Astrocyte of the hippocampus (primary cell): ENCODE measurements around the gene MIDN.

Experiments
- DNase-seq: peaks from one replicate; pipeline ENCODE4 v3.0.0; 2011; ENCODE audit warnings: low read depth, low spot score

The MIDN gene

GRCh38 chr19:1280636-1281568, 32.5 kb downstream of the MIDN start:
- no peak for DNase-seq

DNA sequence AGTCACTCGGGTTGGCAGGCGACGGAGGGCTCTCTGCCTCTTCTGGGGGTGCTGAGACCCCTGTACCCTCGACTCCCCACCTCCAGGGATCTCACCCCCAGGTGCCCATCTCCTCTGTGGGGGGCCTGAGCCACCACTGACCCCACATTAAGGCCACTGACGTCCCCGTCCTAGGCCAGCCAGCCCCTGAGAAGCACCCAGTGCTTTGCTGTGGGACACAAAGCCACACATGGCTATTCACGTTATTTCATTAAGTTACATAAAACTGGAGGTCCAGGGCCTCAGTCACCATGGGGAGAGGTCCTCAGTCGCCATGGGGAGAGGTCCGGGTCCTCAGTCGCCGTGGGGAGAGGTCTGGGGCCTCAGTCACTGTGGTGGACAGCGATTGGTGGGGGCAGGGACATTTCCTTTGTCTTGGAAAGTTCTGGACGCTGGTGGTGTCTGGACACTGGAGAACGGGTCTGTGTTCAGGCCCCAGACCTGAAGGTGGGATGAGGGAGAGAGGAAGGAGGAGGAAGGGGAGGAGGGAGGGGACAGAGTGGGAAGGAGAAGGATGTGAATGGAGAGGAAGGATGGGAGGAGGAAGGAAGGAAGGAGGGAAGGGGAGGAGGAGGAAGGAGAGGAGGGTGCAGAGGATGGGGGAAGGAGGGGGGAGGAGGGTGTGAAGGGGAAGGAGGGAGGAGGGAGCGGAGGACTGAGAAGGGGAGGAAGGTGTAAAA, 33.3 kb downstream of the MIDN start:
- DNase-seq, result no peak

- no peak for DNase-seq
These were observed 34.3 kb downstream of the MIDN start for GRCh38 chr19:1282588-1283206.

DNA sequence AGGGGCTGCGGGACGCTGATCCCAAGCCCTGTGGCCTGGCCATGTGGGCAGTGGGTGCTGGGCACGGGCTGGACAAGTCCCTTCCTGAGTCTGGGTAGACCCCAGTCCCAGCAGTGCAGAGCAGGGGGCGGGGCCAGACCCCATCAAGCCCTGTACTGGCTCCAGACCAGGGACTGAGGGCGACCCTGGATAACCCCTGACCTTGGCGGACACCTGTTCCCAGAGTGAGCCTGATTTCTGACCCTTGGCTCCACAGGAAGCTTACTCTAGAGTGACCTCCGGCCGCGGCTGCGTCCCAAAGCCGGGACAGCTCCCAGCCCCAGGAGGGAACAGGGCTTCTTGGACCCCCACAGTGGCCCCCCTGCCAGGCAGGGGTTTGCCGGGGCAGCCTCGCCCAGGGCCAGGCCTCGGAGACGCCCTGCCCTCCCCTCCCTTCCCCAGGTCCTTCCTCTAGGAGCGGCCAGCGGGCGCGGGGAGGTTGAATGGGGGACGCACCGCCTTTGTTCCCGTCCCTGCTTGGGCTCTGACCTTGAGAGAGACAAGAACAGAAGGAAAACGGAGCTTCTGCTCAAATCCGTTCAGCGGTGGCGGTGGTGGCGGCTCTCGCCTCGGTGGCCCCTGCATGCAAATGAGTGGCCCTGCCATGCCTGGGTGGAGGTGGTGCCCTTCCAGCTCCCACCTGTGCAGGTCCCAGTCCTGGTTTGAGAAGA, 35.0 kb downstream of the MIDN start:
- DNase-seq, result no peak

DNA sequence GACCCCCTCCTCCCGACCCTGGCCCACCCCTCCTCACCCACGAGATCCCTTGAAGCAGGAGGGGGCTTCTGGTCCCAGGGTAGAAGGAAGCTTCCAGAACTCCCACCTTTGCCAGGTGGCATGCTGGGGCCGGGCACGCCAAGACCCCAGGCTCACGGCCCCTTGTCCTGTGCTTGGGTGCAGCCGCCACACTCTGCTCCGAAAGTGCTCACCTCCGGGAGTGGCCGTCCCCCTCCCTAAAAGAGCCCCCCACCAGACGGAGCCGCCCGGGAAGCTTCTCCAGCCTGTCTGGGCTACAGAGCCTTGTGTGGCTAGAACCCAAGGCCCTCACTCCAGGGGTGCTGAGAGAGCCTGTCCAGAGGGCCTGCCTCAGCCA, 35.5 kb downstream of the MIDN start:
- DNase-seq, result no peak

- no peak for DNase-seq
These were observed 36.1 kb downstream of the MIDN start for GRCh38 chr19:1284293-1284978.

DNA sequence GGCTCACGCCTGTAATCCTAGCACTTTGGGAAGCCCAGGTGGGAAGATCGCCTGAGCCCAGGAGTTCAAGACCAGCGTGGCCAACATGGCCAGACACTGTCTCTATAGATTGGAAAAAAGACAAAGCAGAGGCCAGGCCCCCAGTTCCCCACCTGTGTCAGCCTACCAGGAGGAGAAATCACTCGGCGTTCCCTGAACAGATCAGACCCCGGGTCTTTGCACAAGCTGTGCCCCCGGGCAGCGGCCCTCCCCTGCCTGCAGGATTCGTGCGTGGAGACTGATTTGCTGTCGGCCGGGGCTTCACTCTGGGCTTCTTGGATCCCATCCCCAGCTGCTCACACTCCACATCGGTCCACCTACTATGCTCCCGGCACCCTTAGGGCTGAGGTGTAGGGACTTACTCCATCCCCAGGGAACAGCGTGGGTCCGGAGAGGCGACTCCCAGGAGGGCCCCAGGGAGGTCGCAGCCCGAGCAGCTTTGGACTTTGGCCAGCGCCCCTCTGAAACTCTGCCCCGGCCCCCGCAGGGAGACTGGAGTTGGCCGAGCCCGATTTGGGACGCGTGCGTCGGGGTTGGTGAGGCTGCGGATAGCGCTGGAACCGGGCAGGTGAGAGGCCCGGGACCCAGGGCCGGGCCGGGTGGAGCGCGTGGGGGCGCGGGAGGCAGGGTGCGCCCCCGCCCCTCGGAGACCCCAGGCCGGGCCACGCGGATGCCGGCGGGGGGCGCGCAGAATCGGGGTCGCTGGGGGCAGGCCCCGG, 36.8 kb downstream of the MIDN start:
- DNase-seq, result no peak

GRCh38 chr19:1285737-1286360, 37.5 kb downstream of the MIDN start, which contains the start of gene EFNA2:
EFNA2 (plus strand) TSS chr19:1285873; CDS start chr19:1286169, 296 bp downstream.
- peak; percentile 57 for DNase-seq

DNA sequence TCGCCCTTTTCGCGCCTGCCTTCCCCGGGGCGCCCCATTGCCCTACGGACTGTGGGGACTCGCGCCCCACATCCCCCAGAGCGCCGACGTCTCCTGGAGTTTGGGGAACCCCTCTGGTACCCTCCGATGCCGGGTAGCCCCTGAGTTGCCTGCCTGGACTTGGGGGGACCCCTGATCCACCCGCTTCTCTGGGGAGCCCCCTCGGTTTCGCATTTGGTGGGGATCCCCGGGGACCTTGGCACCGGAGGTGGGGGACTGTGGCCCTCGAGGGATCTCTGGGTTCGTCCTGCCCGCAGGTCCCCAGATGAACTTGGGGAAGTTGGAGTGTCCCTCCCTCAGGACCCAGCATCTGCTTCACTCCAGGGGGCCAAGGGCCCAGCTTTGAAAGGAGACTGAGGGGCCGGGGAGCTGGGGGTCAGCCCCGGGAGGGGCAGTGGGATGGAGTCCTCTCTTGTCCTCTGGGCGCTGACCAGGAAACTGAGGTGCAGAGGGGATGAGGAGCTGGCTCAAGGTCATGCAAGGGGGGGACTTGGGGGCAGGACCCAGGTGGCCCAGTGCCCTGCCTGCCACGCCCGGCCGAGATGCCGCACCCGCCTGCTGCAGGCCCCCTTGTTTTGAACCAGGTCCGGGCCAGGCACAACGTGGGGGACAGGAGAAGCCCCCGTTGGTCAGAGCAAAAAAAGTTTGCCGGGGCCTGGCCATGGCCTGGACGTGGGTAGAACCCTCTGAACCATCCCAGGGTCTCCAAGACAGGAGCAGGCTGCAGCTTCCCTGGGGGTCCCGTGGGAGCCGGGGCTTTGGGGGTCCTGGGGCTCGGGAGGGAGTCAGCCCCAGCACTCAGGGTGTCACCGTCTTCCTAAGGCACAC, 38.3 kb downstream of the MIDN start:
- no peak for DNase-seq

DNA sequence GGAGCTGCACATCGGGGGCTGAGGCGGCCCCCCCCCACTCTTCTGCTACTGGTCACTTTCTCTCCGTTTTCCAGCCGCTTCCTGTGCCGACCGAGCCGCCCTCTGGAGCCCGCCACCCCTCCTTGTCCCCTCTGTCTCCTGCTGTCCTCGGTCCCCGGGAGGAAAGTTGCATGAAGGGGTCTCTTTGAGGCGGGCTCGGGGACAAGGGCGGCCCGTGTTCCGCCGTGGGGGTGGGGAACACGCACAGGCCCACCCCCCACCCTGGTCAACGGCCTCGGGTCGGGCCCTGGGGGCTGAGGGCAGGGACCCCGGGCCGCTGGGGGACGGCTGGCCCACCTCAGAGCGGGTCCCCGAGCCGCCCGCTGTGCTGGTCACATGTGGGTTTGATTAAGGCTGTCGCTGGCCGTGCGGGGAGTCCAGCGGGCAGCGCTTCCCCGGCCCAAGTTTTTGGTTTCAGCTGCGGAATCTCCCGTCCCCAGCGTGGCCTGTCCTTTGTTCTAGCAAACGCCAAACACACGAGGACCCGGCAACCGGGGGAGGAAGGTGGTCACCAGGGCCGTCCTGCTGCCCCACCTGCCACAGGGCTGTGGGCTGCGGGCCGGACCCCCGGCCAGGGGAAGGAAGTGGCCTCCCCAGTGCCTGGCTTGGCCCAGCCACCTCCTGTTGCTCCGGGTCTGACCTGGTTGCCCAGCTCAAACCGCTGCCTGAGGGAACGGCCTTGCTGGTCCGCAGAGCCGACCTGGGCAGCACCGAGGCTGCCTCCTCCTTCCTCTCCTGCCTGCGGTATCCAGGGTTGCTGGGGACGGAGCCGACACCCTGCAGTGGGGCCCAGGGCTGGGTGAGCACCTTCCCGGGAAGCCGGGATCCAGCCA, 39.2 kb downstream of the MIDN start:
- DNase-seq, result no peak

- DNase-seq, result no peak
These were observed 39.8 kb downstream of the MIDN start for GRCh38 chr19:1288226-1288612.

GRCh38 chr19:1288833-1289685, 40.7 kb downstream of the MIDN start:
- no peak for DNase-seq

- no peak for DNase-seq
These were observed 41.3 kb downstream of the MIDN start for GRCh38 chr19:1289686-1290025.

- DNase-seq, result no peak
These were observed 41.9 kb downstream of the MIDN start for GRCh38 chr19:1290196-1290702.

DNA sequence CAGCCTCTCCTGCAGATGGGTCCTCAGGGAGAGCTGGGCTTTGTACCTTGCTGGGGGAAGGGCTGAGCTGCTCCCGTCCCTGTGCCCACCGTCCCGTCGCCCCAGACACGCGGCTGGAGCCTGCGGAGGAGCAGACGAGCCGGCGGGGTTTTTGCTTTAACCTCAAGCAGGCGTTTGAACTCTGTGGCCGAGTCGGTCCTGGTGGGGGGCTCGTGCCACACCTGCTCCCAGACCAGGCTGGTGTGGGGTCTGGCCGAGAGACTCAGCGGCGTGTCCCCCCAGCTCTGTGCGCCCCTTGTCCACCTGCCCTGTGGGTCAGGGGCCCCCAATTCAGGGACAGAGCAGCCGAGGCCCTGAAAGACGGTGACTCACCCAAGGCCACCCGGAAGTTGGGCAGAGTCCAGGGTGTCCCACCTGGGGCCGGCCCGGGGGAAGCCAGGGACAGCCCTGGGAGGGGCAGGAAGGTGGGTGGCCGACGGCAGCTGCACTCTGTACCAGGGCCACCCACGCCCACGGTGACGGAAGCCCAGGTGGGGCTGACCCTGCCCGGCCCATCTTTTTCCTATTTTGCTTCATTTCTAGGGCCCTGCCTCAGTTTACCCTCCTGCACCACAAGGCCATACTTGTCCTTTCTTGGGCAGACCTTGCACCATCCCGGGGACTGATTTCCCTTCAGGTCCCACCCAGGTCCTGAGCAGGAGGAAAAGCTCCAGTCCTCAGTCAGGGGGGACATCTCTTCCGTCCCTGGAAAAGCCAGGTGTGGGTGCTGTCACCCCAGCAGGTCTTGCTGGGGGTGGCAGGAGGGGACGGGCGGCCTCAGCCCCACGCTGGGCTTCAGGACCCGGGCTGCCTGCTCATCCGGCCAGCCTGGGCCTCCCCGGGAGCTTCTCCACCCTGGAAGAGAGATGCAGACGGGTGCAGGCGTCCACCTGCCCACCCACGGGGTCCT, 42.6 kb downstream of the MIDN start:
- no peak for DNase-seq
